ENCODE results near the gene DHX35.

- TF ChIP-seq CTCF (IDR thresholded peaks at IDR 0.05) = no peak
- TF ChIP-seq SIN3A (IDR thresholded peaks at IDR 0.05; ENCODE audit: borderline replicate concordance, insufficient read depth, low read depth, low read length) = no peak
- no peak for TF ChIP-seq POLR2AphosphoS5 (IDR thresholded peaks at IDR 0.05; ENCODE audit: low read depth, low read length)
- TF ChIP-seq TCF7L2 (IDR thresholded peaks at IDR 0.05; ENCODE audit: low read depth, low read length) = no peak
Measured at GRCh38 chr20:39016041-39016440, 53.9 kb downstream of the DHX35 start.

Data from Panc1 (cell line).